GM04503 (cell line): Measurements from ENCODE around the gene DGUOK.

Experiments
- DNase-seq: peaks from one replicate; pipeline ENCODE4 v3.0.0-alpha.2; 2012; ENCODE audit warnings: low read depth

Gene DGUOK

DNA sequence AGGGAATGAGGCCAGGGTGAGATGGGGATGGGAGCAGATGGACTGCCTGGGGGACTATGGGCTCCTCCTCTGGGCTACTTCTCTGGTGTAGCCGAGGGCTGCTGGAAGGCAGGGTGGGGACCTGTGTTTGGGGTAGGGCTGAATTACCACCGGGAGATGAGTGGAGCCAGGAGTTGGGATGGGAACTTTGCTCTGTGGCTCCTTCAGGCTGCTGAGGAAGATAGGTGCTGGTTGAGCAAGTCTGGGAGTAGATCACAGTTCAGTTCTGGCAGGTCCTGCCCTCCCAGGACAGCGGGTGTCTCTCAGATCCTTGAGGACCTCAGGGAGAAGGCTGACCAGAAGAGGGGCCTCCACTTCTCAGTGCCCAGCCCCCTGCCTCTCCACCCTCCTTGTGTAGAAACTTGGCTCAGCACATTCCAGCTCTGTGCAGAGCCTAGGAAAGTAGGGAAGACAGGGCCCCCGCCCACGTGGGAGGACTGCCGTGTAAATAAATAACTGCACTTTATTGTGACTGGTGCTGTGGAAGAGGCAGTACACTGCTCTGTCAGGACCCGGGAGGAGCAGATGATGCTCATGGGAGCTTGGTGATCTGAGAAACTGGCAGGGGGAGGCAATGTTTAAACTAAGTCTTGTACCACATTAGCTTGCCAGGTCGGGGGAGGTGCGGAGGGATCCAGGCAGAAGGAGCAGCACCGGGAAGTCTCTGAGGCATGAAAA, 73.4 kb downstream of the DGUOK start:
- no peak for DNase-seq

DNA sequence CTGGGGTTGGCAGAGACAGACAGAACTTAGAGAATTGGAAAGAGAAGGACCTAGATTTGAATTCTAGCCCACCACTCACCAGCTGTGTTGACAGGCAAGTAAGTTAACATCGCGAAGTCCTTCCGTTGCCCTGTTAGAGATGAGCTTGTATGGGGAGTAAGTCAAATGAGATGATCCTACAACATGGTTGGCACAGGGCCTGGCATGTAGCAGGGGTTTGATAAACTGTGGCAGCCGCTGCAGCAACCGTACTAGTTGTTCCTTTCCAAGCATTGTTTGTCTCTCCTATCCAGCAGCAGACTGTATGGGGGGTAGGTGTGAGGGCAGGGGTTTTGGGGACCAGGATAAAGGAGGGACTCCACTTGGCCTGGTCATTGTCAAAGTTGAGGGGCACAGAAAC, 74.0 kb downstream of the DGUOK start:
- DNase-seq: no peak

DNA sequence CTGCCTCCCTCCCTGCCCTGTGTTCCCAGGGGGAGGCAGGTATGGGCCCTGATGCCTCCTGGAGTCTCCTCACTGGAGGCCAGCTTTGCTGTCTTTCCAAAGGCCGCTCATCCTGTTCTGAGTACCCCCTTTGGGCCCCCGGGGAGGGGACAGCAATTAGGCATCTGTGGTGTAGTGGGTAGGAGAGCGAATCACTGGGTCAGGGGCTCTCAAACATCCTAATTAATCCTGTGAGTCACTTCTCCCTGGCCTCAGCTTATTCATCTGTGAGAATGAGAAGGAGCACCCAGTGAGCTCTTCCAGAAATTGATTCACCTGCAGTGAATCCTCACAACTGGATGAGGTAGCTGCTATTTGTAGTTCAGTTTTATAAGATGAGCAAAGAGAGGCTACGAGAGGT, 74.4 kb downstream of the DGUOK start:
- DNase-seq: no peak

DNA sequence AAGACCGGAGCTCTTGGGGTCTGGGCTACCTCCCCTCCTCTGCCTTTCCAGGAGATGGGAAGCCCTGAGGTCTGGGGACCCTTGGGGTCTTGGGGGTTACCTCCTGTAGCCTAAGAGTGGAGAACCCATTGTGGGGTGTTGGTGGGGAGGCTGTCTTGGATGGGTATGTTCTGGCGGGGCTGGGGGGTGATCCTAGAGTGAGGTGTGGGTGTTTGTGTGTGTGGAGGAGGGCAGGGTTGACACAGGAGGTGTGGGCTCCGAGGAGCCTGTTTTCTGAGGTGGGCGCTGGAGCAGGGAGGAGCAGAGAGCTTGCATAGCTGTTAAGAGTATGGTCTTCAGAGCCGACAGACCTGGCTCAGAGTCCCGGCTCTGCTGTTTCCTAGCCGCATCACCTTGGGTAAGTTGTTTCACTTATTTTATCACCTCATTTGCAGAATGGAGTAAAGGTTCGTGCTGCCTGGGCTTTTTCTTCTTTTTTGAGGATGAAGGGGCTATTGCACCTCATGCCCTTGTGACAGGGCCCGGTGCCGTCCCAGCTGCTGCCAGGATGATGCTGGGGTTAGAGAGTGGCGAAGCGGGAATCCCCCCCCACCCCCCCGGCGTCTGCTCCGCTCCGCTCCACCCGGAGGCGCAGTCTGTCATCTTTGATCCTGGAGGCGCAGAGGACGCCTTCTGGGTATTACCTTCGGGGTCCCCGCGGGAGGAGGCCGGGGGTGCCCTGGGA, 75.3 kb downstream of the DGUOK start:
- no peak for DNase-seq

DNA sequence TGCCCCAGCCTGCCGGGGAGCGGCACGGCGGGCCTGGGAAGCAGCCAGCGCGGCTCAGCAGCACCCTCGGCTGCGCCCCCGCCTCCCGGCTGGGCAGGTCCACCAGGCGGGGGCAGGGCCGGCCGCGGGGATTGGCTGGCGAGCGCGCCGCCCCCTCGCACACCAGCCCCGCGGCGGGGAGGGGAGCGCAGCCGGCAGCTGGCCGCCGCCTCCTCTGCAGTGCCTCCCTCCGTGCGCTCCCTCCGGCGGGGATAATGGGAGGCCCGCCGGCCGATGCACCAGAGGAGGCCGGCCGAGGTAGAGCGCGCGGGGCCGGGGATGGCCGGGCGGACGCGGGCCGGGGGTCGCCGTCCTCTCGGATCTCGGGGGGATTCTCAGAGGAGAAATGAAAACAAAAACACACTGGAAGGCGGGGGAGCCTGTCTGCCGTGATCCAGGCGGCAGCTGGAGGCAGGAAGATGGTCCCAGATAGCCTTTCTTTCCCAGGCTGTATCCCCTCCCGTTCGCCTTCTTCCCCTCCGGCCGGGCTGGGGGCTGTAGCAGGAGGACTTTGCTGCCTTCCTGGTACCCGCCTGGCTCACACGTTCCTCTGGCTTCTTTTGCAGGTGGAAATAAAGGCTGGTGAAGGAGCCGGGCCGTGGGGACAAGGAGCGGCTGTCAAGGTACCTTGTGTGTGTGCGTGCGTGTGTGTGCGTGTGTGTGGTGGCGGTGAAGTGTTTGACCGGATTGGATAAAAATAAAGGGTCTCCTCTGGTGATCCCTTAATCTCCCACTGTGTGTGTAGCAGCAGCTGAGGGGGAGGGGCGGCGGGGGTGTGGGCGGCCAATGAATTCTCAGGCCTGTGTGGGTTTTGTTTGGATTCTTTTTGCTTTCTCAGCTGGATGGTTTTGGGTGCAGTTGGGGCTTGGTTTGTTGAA, 76.1 kb downstream of the DGUOK start:
- no peak for DNase-seq

DNA sequence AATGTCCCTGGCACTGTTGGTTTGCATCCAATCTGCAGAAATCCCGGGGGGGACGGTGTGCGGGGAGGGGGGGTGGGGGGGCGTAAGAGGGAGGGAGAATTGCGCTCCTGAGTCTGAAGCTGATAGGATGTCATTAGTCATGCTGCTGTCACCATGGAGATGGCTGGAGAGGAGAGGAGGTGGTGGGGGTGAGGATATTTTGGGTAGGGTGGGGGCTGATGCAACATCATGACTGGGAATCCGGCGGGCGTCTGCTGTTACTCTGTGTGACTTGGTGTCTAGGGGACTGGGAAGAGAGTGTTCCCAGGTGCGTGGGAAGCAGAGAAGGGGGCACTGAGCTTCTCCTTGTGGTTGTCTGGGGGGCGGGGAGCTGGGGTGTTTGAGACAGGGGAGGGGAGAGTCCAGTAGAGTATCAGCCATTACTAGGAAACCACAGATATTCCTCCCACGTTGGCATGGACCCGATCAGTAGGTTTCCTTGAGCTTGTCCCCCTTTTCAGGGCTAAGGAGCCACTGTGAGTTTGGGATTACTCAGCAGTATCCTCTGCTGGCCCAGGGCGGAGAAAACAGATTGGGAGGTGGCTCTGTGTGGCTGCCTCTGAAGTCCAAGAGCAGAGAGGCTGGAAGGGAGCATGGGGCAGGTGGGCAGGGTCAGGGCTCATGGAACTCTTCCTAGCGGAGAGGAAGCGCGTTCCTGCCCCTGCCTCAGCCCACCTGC, 77.0 kb downstream of the DGUOK start:
- peak; percentile 50 for DNase-seq

DNA sequence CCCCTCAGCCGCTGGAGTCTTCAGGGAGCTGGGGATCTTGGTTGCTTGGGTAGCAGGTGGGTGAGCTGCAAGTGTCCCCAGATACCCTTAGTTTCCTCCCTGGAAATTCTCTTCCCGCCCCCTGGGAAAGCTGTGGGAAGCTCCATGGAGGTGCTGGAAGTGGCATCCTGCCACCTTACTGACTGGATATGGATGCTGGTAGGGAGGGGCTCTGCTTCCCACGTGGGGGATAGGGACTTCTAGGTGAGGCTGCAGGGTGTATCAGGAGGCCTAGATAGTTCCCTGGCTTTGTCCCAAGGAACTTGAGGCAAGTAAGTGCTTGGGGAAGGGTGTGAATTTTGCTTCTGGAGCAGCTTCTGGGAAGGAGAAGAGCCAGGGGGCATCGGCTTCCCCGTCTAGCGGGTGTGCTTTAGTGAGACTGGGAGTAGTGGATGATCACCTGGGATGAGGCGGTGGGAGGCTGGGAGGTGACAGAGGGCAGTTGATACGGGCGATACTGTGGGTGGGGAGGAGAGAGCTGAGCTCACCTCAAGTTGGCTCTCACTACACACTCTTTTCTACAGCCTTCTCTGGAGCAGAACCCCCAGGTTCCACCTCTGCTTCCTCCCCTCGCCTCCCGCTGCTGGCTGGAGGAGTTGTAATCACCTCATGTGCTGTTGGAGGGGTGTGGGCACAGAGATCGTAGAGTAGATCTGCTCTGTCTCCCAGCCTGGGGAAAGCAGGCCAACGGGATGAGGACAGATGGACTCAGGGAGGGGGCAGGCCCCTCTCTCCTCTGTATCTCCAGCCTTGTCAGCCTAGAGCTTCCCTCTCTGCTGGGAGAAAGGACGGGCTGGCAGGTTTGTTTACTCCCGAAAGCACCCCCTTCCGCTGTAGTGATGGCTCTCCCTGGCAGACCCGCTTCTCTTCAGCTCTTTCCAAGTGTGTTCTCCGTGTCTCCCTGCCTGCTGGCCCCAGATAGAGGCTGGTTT, 77.8 kb downstream of the DGUOK start:
- no peak for DNase-seq

DNA sequence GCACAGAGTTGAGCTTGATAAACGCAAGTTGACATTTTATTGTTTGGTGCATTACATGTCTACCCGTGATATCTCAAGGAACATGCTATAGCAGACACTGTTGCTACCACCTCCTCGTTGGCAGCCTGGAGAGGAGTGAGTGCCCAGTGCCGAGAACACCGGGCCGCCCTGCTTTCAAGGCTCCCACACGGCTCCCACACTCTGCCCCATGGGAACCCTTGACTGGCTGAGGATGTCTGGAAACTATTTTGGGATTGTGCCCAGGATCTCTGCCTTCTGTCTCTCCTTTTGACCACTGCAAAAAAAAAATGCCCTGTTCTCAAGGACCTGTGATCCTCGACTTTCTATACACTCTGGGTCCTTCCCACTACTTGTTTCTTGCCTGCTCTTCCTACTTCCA, 79.1 kb downstream of the DGUOK start:
- no peak for DNase-seq

DNA sequence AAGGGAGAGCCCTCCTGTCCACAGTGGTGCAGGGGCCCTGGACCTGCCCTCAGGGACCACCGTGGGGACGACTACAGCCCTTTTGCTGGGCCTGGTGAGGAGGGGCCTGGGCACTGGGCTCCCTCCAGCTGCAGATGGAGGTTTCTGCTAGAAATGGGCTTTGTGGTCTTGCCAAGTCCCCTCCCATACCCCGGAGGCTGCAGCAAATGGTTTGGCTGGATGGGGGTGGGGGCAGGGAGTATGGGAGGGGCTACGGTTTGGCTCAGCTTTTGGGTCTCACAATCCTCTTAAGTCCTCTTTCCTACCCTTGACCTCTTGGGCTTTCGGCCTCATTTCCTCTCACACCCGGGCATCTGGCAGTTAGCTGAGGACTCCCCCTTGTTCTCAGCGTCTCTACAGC, 79.8 kb downstream of the DGUOK start:
- DNase-seq: no peak

DNA sequence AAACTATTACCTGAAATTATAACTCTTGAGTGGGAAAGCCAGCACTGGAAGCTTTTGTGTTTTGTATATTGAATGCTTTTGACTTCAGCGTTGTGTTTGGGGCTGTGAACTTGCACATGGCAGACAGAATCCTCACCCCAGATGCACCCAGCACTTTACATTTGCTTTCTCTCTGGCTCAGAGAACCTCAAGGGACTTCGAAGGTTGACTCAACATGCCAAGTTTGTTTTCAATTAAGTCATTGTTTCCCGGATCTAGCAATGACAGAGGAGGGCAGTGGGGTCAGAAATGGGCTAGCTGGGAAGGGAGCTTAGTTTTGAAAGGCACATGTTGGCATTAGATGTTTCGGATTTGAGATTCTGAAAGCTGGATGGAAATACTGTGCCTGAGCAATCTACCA, 80.4 kb downstream of the DGUOK start:
- DNase-seq: no peak

DNA sequence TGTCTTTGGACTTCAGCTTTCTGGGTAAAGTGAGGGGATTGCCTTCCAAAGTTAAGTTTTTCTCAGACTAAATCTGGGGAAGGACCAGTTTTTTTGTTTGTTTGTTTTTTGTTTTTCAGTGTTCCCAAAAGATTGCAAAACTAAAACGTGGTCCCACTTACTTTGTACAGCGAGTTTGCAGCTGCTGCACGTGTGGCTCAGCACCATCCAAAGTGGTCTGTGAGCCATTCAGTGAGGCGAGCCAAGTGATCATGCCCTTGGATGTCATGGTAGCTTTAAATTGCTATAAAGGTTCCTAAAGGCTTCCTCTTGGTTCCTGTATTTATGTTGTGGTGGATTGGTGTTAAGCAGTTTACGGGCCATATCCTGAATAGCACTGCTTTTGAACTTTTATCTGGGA, 81.0 kb downstream of the DGUOK start:
- DNase-seq: no peak
